GM12874 (cell line): Measurements from ENCODE around the gene OR10G3.

Source experiments
- TF ChIP-seq, protein P1 (sequence below): IDR thresholded peaks from 2 replicates; pipeline ENCODE4 v1.5.1; 2011; ENCODE audit warnings: low read depth, mild to moderate bottlenecking, control low read depth, low read length, moderate library complexity; ENCODE audit not compliant: insufficient read depth

OR10G3 gene

DNA sequence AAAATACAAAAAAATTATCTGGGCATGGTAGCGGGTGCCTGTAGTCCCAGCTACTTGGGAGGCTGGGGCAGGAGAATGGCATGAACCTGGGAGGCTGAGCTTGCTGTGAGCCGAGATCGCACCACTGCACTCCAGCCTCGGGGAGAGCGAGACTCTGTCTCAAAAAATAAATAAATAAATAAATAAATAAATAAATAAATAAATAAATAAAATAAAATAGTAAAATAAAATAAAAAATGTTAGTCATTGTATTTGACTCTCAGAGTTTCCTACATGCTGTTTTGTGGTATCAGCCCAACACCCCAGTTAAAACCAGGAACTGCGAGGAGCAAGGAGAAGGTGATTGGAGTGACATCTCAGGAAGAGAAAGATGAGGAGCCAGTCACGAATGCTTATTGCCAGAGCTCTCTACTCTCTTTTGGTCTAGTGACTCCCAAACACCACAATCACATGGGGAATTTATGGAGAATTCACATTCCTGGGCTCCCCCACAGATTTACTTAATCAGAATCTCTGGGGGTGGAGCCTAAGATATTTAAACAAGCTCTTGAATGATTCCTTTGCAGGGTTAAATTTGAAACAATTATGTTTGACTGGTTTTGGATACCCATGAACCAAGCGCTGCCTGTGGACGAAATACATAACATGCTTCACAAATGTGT is 38.3 kb downstream of the OR10G3 start:
- TF ChIP-seq, protein P1, sequence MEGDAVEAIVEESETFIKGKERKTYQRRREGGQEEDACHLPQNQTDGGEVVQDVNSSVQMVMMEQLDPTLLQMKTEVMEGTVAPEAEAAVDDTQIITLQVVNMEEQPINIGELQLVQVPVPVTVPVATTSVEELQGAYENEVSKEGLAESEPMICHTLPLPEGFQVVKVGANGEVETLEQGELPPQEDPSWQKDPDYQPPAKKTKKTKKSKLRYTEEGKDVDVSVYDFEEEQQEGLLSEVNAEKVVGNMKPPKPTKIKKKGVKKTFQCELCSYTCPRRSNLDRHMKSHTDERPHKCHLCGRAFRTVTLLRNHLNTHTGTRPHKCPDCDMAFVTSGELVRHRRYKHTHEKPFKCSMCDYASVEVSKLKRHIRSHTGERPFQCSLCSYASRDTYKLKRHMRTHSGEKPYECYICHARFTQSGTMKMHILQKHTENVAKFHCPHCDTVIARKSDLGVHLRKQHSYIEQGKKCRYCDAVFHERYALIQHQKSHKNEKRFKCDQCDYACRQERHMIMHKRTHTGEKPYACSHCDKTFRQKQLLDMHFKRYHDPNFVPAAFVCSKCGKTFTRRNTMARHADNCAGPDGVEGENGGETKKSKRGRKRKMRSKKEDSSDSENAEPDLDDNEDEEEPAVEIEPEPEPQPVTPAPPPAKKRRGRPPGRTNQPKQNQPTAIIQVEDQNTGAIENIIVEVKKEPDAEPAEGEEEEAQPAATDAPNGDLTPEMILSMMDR, result no peak

DNA sequence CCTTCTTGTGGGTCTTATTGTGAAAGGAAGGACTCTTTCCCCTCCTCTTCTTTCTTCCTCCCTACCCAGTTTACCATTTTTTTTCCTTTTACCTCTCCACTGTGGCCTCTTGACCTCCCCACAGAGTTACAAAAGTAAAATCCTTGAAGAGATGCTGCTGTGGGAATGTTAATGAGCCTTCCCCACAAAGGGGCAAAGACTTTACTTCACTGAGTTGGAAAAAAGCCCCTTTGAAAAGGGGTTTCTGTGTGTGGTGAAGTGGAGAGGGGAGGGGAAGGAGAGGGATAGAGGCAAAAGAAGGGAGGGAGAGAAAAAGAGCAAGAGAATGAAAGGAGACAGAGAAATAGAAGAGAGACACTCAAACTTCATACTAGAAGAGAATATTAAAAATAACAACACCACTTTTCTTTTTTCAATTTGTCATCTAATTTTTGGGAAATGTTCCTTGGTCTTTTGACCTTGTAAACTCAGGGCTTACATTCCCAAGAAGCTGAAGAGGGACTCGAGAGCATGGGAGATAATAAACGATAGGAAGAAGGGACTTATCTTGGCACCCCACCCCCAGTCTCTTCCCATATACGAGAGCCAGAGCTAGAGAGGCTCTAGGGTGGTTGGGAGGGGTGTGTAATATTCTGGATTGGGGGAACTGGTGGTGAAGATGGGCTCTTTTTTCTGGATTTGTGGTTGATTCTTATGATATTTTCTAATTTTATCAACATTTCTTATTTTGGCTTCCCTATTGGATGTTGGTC is 40.5 kb downstream of the OR10G3 start:
- TF ChIP-seq, protein P1, result no peak

DNA sequence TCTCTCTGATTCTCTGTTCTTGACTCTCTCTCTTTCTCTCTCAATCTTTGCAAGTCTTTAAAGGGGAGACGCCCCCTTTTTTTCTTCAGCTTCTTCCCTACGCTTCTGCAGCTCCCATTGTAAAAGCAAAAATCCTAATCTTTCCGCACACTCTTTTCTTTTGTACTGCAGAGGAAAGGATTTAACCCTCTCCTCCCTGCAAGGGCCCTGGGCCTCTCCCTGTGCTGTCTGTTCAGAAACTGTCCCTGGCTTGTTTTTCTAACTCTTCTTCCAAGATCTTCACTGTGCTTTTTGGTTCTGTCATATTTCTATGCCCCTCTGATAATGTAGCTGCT is 42.8 kb downstream of the OR10G3 start:
- TF ChIP-seq, protein P1, result no peak

DNA sequence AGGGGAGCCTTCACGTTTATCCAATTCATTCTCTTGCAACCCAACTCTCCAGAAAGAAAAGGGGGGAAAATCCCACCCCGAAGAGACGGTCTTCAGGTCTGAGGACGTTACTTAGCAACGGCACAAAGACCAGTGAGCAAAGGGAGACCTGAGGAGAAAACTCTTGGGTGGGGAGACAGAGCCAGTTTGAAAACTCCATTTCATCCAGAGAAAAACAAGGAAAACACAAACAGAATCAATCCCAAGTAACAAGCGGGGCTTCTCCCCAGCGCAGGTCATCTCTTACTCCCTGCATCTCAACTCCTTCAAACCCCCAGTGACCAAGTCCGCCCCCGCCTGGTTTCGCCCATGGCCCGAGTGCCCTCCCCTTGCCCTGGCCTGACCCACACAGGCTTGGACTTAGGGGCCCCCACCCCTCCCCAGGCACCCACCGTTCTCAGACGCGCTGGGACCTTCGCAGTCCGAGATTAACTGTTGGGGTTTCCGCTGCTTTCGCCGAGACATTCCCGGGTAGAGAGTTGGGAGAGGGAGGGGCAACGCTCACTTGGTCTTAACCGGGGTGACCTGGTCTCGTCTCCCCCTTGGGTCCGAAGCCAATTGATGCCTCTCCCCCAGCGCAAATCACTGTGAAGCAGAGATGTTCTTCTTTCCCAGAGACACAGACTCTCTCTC is 43.3 kb downstream of the OR10G3 start:
- TF ChIP-seq, protein P1, result no peak

DNA sequence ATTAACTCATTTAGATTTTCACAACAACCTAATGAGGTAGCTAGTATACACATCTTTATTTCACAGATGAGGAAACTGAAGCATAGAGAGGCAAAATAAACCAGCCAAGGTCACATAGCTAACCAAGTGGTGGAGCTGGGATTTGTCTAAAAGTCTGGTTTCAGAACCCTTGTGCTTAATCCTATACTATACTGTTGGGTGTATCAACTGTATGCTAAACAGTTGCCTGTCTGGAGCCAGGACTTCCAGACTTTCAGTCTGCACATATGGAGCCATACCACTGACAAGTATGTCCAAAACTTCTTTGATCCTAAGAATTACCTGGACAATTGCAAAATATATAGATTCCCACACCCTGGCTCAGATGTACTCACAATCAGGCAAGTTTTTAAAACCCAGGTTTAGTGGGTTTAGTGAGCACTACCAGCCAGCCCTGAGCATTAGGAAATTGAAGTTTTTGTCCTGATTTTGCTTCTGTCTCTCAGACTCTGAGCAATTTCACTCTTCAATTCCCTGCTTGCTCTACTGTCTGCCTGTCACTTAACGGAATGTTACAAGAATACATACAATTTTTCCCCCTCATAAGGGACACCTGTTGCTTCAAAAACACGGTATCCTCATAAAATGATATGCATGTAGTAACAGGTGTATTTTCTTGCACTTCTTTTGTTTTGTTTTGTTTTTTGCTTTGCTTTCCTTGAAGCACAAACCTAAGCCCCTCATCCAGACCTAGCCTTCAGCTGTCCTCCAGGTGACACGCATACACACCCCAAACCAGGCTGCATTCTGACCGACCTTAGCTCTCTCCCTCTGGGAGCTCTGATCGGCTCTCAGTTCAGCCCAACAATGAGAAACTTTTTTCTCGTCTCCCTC is 44.1 kb downstream of the OR10G3 start:
- TF ChIP-seq, protein P1, result no peak

DNA sequence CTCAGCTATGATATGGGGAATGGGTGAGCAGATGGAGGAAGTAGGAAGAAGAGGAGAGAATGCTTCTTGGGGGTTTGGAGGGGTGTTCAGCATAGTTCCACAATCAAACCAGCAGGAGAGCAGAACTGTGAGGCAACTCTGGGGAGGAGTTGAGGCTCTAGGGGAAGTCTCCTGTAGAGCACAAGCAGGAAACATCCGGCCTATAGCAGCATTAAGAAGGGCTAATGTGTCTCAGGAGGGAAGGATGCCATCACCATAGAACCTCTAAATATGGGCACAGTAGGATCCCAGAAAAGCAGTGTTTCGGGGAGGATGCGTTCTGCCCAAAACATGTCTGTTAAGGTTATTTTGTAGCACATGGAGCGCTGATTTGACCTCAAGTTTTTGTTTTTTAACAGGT is 45.3 kb downstream of the OR10G3 start:
- TF ChIP-seq, protein P1, result no peak

DNA sequence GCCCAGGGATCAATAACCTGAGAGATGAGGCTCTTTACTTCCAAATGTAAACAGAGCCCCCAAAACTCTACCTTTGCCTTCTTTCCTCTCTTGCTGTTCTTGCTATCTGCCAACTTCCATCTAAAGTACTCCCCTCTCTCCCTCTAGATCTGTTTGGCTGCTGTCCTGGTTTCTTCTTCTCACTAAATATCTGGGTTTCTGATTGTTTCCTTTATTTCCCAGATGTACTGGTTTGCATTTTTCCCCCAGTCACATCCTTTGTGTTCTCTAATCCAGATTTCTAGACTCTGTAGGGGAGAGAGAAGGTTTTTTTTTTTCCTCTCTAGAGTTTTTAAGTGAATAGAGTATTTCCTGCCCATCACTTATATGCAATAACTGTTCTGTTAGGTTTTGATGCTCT is 46.6 kb downstream of the OR10G3 start:
- TF ChIP-seq, protein P1, result no peak
